HEK293 (cell line): ENCODE data around the gene COL5A3.

Experiments
- CTCF ChIA-PET: fragments of 350-600 bp; formaldehyde crosslinking; extraction: SDS; loops from one replicate; lab custom pipeline; 2021; ENCODE audit warnings: antibody characterized with exemption; lab: Yijun Ruan, JAX
- POLR2A ChIA-PET: fragments of 300-600 bp; formaldehyde crosslinking; extraction: SDS; loops from one replicate; lab custom pipeline; 2020; ENCODE audit warnings: antibody characterized with exemption, inconsistent platforms; lab: Yijun Ruan, JAX
- H3K27ac ChIP-seq: fragments of 200-500 bp; sonication (Bioruptor generic); 2 replicates; pipeline ENCODE4 v1.5.1; 2014; ENCODE audit warnings: low read depth, low read length, control low read depth, inconsistent platforms; ENCODE audit errors: extremely low read depth
- H3K36me3 ChIP-seq, 2 experiments: fragments of 200-500 bp in 1 of 2; sonication (Bioruptor generic) in 1 of 2; 1 replicate in 1 of 2; 2 replicates in 1 of 2; pipeline ENCODE4 v1.5.1; 2014 to 2017; ENCODE audit warnings: inconsistent platforms in 2 of 2, low read length in 2 of 2; ENCODE audit not compliant: control insufficient read depth in 2 of 2, insufficient read depth in 1 of 2
- H3K4me1 ChIP-seq: fragments of 200-500 bp; sonication (Bioruptor generic); 2 replicates; pipeline ENCODE4 v1.5.1; 2014; ENCODE audit warnings: mild to moderate bottlenecking, low read length, inconsistent platforms; ENCODE audit not compliant: control insufficient read depth, insufficient read depth
- H3K4me3 ChIP-seq: 2 replicates; pipeline ENCODE4 v1.5.1; 2011; ENCODE audit warnings: low read depth, mild to moderate bottlenecking, control low read depth, low read length, moderate library complexity
- H3K9me3 ChIP-seq: fragments of 200-500 bp; sonication (Bioruptor generic); 2 replicates; pipeline ENCODE4 v1.5.1; 2014; ENCODE audit warnings: low read depth, low read length, inconsistent platforms; ENCODE audit not compliant: control insufficient read depth, insufficient read depth
- FEZF1 ChIP-seq: fragments of 450-650 bp; formaldehyde crosslinking; IDR thresholded peaks from 2 replicates; pipeline ENCODE4 v1.5.1; 2016; ENCODE audit warnings: missing biosample characterization, missing genetic modification characterization
- GLI4 ChIP-seq: fragments of 450-650 bp; formaldehyde crosslinking; IDR thresholded peaks from 2 replicates; pipeline ENCODE4 v1.5.1; 2016; ENCODE audit warnings: missing biosample characterization, missing genetic modification characterization
- GLIS1 ChIP-seq: fragments of 450-650 bp; formaldehyde crosslinking; IDR thresholded peaks from 2 replicates; pipeline ENCODE4 v1.5.1; 2016; ENCODE audit warnings: missing biosample characterization, missing genetic modification characterization
- SCRT1 ChIP-seq: fragments of 450-650 bp; formaldehyde crosslinking; IDR thresholded peaks from 2 replicates; pipeline ENCODE4 v1.5.1; 2016; ENCODE audit warnings: missing biosample characterization, missing genetic modification characterization, borderline replicate concordance
- SP3 ChIP-seq: fragments of 450-650 bp; formaldehyde crosslinking; IDR thresholded peaks from 2 replicates; pipeline ENCODE4 v1.5.1; 2016; ENCODE audit warnings: missing biosample characterization, missing genetic modification characterization
- ZIC2 ChIP-seq: fragments of 450-650 bp; formaldehyde crosslinking; IDR thresholded peaks from 2 replicates; pipeline ENCODE4 v1.5.1; 2016; ENCODE audit warnings: missing biosample characterization, missing genetic modification characterization
- ZNF146 ChIP-seq: fragments of 450-650 bp; formaldehyde crosslinking; IDR thresholded peaks from 2 replicates; pipeline ENCODE4 v1.5.1; 2016; ENCODE audit warnings: missing biosample characterization, missing genetic modification characterization
- ZNF24 ChIP-seq: fragments of 450-650 bp; formaldehyde crosslinking; IDR thresholded peaks from 2 replicates; pipeline ENCODE4 v1.5.1; 2016; ENCODE audit warnings: missing biosample characterization, missing genetic modification characterization
- ZNF274 ChIP-seq, 2 experiments: fragments of 200-500 bp in 1 of 2; fragments of 450-650 bp in 1 of 2; sonication (Bioruptor generic) in 1 of 2; formaldehyde crosslinking in 1 of 2; IDR thresholded peaks; 2 replicates each; pipeline versions ENCODE4 v1.5.1 to v1.6.1; 2014 to 2016; ENCODE audit warnings: borderline replicate concordance in 1 of 2, inconsistent platforms in 1 of 2, low read length in 1 of 2, missing biosample characterization in 1 of 2, missing genetic modification characterization in 1 of 2
- ZNF37A ChIP-seq: fragments of 450-650 bp; IDR thresholded peaks from 2 replicates; pipeline ENCODE4 v1.5.1; 2018; ENCODE audit warnings: missing biosample characterization, missing genetic modification characterization
- ZNF426 ChIP-seq: fragments of 450-650 bp; formaldehyde crosslinking; IDR thresholded peaks from 2 replicates; pipeline ENCODE4 v1.5.1; 2017; ENCODE audit warnings: missing biosample characterization, missing genetic modification characterization, mild to moderate bottlenecking, inconsistent platforms, moderate library complexity
- ZNF510 ChIP-seq: fragments of 450-650 bp; formaldehyde crosslinking; IDR thresholded peaks from 2 replicates; pipeline ENCODE4 v1.5.1; 2018; ENCODE audit warnings: mild to moderate bottlenecking, missing genetic modification characterization, missing biosample characterization; ENCODE audit not compliant: insufficient replicate concordance
- ZNF560 ChIP-seq: fragments of 450-650 bp; formaldehyde crosslinking; IDR thresholded peaks from 2 replicates; pipeline ENCODE4 v1.5.1; 2017; ENCODE audit warnings: missing biosample characterization, missing genetic modification characterization, borderline replicate concordance
- ZNF571 ChIP-seq: fragments of 450-650 bp; formaldehyde crosslinking; IDR thresholded peaks from 2 replicates; pipeline ENCODE4 v1.5.0; 2017; ENCODE audit warnings: missing biosample characterization, missing genetic modification characterization
- ZNF623 ChIP-seq: fragments of 450-650 bp; formaldehyde crosslinking; IDR thresholded peaks from 2 replicates; pipeline ENCODE4 v1.5.1; 2016; ENCODE audit warnings: missing biosample characterization, missing genetic modification characterization
- ZNF776 ChIP-seq: fragments of 450-650 bp; formaldehyde crosslinking; IDR thresholded peaks from 2 replicates; pipeline ENCODE4 v1.5.0; 2017; ENCODE audit warnings: missing biosample characterization, missing genetic modification characterization, borderline replicate concordance
- ZNF792 ChIP-seq: fragments of 450-650 bp; formaldehyde crosslinking; IDR thresholded peaks from 2 replicates; pipeline ENCODE4 v1.5.1; 2016; ENCODE audit warnings: missing biosample characterization, missing genetic modification characterization
- ZXDB ChIP-seq: fragments of 450-650 bp; formaldehyde crosslinking; IDR thresholded peaks from 2 replicates; pipeline ENCODE4 v1.5.1; 2016; ENCODE audit warnings: missing biosample characterization, missing genetic modification characterization
- TF ChIP-seq, protein P1 (sequence below): fragments of 450-650 bp; IDR thresholded peaks from 2 replicates; pipeline ENCODE4 v1.5.1; 2018; ENCODE audit warnings: missing biosample characterization, missing genetic modification characterization
- TF ChIP-seq, protein P2 (sequence below): fragments of 450-650 bp; formaldehyde crosslinking; optimal IDR thresholded peaks from 2 replicates; pipeline ENCODE3; 2016; ENCODE audit warnings: missing biosample characterization, mild to moderate bottlenecking, missing genetic modification characterization
- TF ChIP-seq, protein P3 (sequence below): fragments of 450-650 bp; formaldehyde crosslinking; IDR thresholded peaks from 2 replicates; pipeline ENCODE4 v1.5.1; 2016; ENCODE audit warnings: missing biosample characterization, missing genetic modification characterization
- TF ChIP-seq, protein P4 (sequence below): fragments of 450-650 bp; formaldehyde crosslinking; IDR thresholded peaks from 2 replicates; pipeline ENCODE4 v1.5.1; 2016; ENCODE audit warnings: missing biosample characterization, missing genetic modification characterization
- TF ChIP-seq, protein P5 (sequence below): fragments of 450-650 bp; formaldehyde crosslinking; IDR thresholded peaks from 2 replicates; pipeline ENCODE4 v1.5.1; 2017; ENCODE audit warnings: missing biosample characterization, missing genetic modification characterization

Gene COL5A3

DNA sequence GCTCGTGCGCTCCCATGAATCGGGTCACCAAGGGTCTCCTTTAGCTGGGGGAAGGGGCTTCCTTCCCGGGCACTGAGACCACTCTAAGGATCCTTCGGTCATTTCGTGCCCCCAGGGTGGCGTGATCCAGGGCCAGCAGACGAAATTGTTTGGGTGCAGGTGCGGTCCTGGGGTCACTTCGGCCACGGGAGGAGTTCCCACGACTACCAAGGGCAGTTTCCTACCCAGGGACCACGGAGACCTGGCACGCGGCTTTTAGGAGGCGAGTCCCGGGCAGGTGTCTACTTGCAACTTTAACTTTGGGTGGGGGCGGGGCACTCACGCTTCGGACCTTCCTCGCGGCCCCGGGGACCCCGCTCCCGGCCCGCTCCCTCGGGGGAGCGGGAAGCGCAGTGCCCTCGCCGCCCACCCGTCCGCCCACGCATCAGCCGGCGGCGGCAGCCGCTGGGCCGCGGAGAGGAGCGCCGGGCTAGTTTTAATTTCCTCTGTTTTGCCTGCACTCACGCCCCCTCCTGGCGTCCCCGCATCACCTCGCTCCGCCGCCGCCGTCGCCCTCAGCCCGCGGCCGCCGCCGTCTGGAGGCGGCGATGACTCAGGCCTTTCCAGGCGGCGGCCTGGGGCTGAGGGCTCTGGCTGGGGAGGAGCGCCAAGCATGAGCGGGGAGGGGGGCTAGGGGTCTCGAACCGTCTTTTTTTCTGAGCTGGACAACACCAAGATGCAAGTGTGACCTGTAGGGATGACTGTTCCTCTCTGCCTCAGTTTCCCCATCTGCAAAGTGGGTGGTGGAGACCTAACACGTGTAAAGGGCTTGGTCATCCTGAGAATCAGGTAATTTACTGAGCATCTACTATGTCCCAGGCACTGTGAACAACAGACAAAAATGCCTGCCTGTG is 95.7 kb downstream of the COL5A3 start (continued):
- TF ChIP-seq, protein P1, sequence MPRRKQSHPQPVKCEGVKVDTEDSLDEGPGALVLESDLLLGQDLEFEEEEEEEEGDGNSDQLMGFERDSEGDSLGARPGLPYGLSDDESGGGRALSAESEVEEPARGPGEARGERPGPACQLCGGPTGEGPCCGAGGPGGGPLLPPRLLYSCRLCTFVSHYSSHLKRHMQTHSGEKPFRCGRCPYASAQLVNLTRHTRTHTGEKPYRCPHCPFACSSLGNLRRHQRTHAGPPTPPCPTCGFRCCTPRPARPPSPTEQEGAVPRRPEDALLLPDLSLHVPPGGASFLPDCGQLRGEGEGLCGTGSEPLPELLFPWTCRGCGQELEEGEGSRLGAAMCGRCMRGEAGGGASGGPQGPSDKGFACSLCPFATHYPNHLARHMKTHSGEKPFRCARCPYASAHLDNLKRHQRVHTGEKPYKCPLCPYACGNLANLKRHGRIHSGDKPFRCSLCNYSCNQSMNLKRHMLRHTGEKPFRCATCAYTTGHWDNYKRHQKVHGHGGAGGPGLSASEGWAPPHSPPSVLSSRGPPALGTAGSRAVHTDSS, result no peak
- TF ChIP-seq ZNF776 (no peak), SCRT1 (tag by site-specific recombination) (no peak), ZIC2 (tag by site-specific recombination) (no peak), ZNF623 (tag by site-specific recombination) (peak; percentile 46; the same call in 1 of the 2 replicates), ZNF37A (tag by site-specific recombination) (no peak), ZNF24 (tag by site-specific recombination) (no peak), ZNF560 (tag by site-specific recombination) (peak; percentile 98), ZNF426 (tag by site-specific recombination) (no peak), GLI4 (tag by site-specific recombination) (no peak), ZNF146 (no peak), ZXDB (0 out of 2 replicates have a peak, but pooled peaks have one; percentile 10), ZNF274 (IDR thresholded peaks at IDR 0.05; ENCODE audit: low read length) (no peak), ZNF274 (tag by site-specific recombination; IDR thresholded peaks at IDR 0.05; ENCODE audit: borderline replicate concordance) (no peak)
- TF ChIP-seq, protein P2, sequence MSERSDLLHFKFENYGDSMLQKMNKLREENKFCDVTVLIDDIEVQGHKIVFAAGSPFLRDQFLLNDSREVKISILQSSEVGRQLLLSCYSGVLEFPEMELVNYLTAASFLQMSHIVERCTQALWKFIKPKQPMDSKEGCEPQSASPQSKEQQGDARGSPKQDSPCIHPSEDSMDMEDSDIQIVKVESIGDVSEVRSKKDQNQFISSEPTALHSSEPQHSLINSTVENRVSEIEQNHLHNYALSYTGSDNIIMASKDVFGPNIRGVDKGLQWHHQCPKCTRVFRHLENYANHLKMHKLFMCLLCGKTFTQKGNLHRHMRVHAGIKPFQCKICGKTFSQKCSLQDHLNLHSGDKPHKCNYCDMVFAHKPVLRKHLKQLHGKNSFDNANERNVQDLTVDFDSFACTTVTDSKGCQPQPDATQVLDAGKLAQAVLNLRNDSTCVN, result peak; percentile 76
- TF ChIP-seq, protein P3, sequence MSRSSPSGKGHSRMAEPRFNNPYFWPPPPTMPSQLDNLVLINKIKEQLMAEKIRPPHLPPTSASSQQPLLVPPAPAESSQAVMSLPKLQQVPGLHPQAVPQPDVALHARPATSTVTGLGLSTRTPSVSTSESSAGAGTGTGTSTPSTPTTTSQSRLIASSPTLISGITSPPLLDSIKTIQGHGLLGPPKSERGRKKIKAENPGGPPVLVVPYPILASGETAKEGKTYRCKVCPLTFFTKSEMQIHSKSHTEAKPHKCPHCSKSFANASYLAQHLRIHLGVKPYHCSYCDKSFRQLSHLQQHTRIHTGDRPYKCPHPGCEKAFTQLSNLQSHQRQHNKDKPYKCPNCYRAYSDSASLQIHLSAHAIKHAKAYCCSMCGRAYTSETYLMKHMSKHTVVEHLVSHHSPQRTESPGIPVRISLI (tag by site-specific recombination), result no peak

DNA sequence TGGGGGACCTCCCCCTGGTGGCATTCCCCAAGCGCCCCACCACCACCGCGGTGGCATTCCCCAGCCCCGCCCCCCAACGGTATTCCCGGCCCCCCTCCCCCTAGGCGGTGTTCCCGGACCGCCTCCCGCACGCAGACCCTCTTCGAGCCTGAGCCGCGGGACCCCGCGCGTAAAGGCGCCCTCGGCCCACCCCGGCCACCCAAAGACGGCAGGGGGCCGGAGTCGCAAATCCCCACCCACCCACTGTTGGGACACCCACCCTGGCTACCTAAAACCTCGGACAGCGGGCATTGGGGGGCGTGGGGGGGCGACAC is 96.3 kb downstream of the COL5A3 start:
- CTCF ChIA-PET, result no interaction called here
- Histone ChIP-seq H3K4me1 (no peaks in the 10 kb centered on the region), H3K9me3 (no peaks in the 10 kb centered on the region), H3K36me3 (no peaks in the 10 kb centered on the region), H3K27ac (peak overlapping the region; percentile 63; the same call in 1 of the 2 replicates), H3K4me3 (peak overlapping the region; percentile 47)
- TF ChIP-seq SP3 (tag by site-specific recombination), result 0 out of 2 replicates have a peak, but pooled peaks have one; percentile 14
- TF ChIP-seq GLIS1 (tag by site-specific recombination), result peak; percentile 16; the same call in 1 of the 2 replicates
- TF ChIP-seq, protein P4, sequence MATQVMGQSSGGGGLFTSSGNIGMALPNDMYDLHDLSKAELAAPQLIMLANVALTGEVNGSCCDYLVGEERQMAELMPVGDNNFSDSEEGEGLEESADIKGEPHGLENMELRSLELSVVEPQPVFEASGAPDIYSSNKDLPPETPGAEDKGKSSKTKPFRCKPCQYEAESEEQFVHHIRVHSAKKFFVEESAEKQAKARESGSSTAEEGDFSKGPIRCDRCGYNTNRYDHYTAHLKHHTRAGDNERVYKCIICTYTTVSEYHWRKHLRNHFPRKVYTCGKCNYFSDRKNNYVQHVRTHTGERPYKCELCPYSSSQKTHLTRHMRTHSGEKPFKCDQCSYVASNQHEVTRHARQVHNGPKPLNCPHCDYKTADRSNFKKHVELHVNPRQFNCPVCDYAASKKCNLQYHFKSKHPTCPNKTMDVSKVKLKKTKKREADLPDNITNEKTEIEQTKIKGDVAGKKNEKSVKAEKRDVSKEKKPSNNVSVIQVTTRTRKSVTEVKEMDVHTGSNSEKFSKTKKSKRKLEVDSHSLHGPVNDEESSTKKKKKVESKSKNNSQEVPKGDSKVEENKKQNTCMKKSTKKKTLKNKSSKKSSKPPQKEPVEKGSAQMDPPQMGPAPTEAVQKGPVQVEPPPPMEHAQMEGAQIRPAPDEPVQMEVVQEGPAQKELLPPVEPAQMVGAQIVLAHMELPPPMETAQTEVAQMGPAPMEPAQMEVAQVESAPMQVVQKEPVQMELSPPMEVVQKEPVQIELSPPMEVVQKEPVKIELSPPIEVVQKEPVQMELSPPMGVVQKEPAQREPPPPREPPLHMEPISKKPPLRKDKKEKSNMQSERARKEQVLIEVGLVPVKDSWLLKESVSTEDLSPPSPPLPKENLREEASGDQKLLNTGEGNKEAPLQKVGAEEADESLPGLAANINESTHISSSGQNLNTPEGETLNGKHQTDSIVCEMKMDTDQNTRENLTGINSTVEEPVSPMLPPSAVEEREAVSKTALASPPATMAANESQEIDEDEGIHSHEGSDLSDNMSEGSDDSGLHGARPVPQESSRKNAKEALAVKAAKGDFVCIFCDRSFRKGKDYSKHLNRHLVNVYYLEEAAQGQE (tag by site-specific recombination), result 0 out of 2 replicates have a peak, but pooled peaks have one; percentile 37
- TF ChIP-seq ZNF571 (tag by site-specific recombination), result no peak
- TF ChIP-seq ZNF792 (tag by site-specific recombination), result no peak
- no peak for TF ChIP-seq ZNF510
- no peak for TF ChIP-seq FEZF1
- TF ChIP-seq, protein P5, sequence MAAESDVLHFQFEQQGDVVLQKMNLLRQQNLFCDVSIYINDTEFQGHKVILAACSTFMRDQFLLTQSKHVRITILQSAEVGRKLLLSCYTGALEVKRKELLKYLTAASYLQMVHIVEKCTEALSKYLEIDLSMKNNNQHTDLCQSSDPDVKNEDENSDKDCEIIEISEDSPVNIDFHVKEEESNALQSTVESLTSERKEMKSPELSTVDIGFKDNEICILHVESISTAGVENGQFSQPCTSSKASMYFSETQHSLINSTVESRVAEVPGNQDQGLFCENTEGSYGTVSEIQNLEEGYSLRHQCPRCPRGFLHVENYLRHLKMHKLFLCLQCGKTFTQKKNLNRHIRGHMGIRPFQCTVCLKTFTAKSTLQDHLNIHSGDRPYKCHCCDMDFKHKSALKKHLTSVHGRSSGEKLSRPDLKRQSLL (tag by site-specific recombination), result no peak
- POLR2A ChIA-PET, result no interaction called here
